GM21360 (cell line): Measurements from ENCODE around the gene PRLHR.

ENCODE experiments used
- ATAC-seq: cut with Tn5 transposase; IDR thresholded peaks from one replicate; pipeline ENCODE4 v1.9.1; 2021; ENCODE audit warnings: mild to moderate bottlenecking, moderate library complexity; ENCODE audit not compliant: unreplicated experiment

The PRLHR gene

DNA sequence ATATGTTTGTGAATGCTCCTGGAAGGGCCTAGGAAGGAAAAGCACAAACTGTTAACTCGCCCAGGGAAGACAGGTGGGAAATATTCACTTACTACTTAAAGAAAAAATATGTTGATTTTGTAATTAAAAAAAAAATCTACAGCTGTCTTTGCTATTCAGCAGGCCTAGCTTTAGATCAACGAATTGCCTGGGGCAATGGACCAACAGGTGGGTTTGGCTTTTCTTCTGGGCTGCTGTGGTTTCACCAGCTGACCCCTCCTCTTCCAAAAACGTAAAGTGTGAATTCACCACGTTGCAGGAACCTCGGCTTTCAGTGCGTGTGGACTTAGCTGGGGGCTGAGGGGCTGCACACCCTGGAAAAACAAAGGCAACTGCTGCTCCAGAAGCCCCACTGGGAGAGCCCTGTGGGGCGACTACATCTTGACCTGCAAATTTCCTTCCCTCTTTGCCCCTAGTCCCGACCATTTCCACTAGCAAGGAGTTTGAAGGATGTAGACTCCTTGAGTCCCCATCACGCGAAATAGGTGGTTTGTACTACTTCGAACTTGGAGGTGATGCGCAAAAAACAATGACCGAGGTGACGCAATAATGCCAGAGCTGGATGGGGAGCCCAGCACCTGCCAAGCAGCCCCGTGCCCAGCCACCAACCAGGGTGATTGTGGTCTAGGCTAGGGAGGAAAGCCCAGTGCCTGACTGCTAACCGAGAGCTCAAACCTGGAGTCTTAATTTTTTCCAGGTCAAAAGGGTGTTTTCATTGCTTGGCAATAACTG lies 7.4 kb downstream of the PRLHR start:
- no peak for ATAC-seq

DNA sequence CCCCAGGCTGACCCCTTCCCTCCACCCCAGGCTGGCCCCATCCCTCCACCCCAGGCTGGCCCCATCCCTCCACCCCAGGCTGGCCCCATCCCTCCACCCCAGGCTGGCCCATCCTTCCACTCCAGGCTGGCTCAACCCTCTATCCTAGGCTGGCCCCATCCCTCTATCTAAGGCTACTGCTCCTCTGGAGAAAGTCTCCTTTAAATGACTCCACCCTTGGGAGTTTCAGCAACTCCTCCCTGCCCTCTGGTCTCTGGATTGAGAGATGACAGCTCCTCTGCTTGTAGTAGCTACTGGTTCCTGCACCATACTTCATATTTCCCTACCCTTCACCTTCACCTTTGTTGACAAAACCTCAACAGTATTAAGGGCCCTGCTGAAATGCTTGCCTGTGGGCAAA lies 8.5 kb downstream of the PRLHR start:
- ATAC-seq = no peak

DNA sequence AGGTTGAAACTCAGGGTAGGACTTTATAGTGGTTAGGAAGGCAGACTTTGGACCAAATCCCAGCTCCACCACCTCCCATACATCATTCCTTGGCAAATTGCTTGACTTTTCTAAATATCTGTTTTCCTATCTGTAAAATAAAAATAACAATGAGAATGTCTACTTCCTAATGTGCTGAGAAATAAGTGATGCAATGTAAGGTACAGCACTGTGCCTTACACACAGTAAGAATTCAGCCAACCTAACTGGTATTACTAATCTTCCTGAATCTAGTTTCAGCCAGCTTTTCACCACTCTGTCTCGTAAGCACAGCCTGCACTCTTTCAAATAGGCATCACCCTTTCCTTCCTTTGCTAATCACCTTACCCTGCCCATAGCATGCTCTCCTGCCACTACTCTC lies 9.7 kb downstream of the PRLHR start:
- no peak for ATAC-seq

DNA sequence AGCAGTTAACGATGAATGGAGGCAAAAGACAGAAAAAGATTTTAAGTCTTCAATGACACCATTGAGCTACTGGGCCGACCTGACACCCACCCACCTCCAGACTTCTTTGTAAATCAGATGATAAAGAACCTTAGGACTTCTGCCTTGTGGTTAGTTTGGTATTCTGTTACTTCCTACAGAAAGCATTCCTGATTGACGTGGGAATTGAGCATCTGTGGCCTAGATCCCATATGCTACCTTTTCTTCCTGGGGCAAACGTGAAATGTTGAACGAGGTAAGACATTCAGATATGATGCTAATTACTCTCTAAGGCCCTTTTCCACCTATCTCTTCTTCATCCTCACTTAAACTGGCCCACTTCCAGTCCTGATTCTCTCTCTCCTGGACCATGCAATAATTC lies 10.2 kb downstream of the PRLHR start:
- no peak for ATAC-seq

DNA sequence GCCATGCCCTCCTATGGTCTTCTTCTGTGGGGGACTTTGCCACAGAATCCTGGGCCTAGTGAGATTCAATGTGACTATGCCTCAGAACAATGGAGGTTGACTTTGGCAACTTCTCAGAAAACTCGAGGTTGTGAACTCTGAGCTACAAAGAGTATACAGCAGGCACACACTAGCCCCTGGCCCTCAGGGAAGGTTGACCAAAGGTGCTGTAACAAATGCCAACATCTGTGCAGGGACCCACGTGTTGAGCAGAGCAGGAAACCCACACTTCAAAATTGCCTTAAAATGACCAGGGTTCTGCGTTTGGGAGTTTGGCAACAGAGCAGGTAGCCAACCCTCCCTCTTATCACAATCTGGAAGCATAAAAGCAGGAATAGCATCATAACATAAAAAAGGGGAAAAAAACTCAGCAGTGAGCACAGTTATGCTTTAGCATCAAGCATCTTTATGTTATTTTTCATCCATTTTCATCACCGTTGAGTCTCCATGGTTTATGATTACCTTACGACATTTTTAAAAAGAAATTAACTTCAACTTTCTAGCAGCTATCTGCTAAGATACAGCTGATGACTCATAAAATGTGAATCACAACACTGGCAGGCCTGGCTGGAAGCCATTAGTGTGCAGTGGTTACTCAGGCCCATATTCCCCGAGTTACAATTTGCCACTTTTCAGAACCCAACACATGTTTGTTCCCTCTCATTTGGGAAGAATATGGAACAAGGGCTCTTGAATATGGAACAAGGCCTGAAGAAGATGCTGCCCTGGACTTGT lies 11.1 kb downstream of the PRLHR start:
- ATAC-seq = no peak

DNA sequence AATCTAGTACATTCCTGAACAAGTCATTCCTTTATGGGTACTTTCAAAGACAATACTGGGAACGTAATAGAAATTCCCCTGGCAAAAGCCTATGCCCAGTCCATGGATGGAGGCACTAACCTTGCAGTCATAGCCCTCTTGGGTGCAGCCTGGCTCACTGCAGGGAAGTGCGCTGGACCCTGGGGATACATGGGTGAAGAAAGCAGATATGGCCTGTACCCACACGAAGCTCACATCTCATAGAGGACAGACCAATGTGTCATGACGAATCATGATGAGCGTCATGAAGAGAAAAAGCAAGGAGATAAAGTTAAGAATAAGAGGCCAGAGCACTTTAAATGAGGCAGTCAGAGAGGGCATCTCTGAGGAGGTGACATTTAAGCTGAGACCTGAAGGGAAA lies 11.8 kb downstream of the PRLHR start:
- ATAC-seq = no peak

DNA sequence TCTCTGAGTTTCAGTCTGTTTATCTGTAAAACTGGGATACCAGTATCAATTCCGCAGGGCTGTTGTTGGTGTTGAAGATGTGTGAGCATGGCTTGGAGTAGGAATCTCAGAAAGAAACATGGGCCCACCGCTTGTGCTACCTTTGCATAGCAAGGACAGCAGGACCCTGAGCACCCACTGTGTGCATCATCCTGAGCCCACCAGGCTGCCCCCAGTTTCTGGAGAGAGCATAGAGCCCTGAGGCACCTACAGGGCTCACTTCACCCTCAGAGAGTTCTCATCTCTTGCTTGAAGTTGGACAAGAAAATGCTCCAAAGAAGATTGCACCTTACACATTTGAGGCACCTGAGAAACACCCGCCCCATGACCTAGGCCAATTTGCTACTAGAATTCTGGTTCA lies 12.9 kb downstream of the PRLHR start:
- no peak for ATAC-seq

DNA sequence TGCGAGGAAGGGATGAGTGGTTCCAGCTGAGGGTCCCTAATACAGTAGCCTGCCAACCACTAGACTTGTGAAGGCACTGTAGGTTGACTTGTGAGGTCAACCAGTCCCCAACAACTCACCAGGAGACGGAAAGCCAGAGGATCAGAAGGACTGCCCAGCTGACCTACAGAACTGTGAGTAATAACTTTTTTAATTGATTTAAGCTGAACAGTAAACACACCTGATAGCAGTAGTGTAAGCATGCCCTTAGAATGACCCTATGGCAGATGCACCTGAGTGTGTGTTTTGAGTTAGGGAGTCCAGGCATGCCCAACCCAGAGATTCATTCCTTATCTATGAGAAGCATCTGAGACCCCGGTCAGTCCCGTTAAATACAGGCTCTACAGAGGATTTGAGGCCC lies 14.1 kb downstream of the PRLHR start:
- ATAC-seq = no peak

DNA sequence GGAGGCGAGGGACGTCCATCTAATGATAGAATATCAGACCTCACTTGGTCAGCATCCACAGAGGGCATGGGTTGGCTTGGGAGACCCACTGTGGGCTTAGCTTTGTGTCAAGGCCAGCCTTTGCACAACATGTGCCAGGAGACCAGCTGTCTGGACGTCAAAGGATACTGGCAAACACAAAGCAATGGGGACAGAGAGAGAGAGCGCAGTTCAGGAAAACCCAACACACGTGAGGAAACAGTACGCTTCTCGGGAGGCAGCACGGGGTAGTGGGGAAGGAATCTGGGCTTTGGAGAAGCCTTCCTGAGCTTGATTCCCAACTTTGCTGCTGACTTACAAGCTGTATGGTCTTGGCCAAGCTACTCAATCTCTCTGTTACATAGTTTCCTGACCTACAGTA lies 14.7 kb downstream of the PRLHR start:
- ATAC-seq = no peak

DNA sequence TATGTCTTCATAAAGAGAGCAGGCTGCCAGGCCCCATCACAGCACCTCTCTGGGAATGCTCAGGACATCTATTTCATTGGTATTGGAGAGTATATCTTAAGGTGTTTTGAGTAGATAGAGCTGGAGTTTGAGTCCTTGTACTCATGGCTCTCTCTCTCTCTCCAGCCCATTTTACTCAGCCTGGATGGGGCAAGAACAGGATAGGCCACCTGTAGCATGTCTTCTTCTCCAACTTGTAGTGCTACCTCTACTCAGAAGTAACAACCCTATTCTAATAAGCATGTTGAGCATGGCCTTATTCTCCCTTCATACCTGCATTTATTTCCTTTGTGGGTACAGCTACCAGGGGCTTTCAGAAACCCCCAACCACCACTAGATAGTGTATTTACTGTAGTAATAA lies 21.9 kb downstream of the PRLHR start:
- ATAC-seq = no peak

DNA sequence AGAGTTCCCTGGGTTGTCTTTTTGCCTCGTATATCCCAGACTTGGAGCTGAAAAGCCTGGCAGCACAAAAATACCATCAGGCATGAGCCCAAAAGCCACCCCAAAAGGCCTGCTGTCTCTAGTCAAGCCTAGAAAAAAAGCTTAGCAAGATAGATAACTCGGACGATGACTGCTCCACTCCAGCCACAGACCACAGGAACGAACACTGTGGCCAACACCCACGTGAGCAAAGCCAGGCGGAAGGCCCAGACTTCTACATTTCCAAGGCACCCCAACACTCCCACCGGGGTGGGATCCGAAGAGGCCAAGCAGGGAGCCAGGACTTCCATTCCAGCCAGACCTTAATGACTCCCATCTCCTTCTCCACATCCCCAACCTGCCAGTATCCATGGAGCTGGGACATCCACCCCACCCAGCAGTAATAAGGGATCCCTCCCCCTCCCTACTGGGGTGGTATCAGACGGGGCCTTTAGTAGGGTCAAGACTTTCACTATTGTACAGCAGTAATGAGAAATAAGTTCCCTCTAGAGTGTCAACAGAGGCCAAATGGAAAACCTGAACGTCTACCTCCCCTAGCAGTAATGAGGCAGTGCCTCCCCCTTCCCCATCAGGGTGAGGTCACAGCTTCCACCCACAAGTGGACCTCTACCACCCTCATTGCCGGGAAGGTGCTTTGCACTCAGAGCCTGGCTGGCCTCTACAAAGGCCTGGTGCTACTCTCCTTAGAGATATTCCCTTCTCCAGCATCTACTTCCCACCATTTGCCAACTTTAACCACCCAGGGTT lies 23.0 kb downstream of the PRLHR start:
- no peak for ATAC-seq

DNA sequence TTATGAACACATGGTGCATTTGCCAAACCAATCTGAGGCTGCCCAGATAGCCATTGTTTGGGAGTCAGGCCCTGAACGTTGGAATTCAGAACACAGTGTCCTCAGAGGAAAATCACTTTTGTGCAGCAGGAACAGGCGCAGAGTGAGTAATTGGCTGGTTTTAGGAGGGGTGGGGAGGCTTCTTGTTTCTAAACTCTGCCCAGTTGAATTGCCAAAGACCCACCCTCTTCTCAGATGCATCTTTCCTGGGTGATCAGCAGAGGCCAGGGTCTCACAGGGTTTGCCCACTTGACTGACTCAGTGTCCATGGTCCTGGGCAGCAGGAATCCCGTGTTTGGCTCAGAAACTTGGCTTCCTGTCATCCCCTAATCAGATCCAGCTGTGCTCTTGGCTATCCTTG lies 24.3 kb downstream of the PRLHR start:
- no peak for ATAC-seq

DNA sequence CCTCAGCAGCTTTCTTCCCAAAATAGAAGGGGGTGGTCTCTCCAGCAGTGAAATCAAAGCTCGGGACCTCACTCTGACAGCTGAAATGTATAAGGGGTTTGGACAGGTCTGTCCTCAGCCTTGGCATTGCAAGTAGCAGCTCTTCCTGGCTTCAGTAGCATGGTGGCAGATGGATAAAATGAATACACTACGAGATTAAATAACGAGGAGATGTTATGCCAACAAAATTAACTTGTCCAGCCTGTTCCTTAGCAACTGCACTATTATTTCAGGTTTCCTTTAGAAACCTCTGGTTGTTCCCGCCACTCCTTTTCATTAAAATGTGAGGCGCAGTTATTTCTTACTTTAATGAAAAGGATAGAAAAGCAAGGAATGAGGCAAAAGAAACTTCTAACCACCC lies 24.9 kb downstream of the PRLHR start:
- ATAC-seq = no peak

DNA sequence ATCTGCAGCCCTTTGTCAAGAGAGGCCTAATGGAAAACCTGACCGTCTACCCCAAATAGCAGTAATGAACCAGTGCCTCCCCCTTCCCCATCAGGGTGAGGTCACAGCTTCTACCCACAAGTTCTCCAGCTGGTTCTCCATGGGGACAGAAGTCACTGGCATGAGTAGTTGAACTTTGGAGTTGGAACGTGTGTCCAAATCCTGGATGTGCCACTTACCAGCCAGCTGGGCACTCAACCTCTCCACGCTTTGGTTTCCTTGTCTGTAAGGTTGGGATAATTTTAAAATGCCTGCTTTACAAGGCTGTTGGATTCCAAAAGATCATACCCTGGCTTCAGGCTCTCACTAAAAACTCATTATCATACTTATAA lies 25.6 kb downstream of the PRLHR start:
- no peak for ATAC-seq

DNA sequence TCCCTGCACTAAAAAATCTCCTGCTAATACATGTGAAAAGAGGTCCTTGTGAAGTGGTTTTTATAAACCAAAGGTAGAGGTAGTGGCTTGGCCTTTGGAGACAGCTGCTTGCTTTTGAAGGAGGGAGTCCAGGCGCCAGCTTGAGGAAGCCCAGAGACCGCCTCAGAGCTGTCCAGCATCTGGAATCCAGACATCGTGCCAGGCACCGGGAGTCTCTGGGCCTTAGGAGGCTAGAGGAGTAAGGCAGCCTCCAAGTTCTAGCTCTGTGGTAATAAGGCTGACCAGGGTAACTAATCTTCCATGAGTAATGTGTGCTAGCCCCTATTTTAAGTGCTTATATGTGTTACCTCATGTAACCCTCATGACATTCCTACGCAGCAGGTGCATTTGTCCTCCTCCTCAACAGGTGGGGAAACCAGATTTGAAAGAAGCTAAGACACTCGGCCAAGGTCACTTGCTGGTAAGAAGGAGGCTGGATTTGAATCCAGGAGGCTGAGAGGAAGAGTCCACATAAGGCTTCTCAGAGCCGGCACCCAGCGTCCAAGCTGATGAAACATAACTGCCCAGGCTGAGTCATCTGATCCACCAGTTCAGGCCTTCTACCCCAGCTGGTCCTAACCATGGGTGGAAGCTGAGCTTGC lies 26.1 kb downstream of the PRLHR start:
- no peak for ATAC-seq

DNA sequence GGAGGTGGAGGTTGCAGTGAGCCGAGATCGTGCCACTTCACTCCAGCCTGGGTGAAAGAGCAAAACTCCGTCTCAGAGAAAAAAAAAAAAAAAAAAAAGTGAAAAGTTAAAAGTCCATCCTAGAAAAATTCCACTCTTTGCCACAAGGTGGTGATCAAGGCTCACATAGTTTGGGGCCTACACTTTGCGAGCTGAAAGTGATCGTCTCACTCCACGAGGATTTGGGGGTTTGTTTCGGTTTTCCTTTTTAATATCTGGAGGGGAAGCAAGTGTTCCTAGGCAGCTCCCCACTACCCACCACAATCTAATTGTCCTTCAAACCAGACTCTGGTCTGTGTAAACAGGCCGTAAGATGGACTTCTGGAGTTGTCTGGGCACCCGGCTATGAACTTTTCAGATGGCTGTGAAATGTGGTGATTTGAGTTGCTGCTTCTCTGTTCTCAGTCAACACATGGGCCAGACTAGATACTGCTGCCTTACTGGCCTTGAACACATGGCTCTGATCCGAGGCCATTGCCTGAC lies 27.1 kb downstream of the PRLHR start:
- no peak for ATAC-seq

DNA sequence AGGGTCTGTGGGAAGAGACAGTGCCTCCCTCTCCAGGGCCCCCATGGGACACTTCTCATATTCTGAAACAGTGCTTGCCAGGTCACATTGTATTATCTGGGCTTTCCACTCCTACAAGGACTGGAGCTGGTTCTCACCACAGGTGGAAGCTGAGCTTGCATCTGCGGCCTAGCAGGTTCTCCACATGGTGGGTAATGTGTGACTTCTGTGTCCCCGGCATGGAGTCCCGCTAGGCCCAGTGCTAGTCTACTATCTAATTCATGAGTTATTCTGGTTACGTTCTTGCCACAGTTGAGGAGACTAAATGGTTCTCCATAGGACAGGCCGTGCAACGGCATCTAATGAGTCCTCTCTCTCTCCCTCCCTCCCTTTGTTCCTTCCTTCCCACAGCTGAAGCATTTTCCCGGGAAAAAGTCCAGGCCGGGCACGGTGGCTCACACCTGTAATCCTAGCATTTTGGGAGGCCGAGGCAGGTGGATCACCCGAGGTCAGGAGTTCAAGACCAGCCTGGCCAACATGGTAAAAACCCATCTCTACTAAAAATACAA lies 27.7 kb downstream of the PRLHR start:
- ATAC-seq = no peak

DNA sequence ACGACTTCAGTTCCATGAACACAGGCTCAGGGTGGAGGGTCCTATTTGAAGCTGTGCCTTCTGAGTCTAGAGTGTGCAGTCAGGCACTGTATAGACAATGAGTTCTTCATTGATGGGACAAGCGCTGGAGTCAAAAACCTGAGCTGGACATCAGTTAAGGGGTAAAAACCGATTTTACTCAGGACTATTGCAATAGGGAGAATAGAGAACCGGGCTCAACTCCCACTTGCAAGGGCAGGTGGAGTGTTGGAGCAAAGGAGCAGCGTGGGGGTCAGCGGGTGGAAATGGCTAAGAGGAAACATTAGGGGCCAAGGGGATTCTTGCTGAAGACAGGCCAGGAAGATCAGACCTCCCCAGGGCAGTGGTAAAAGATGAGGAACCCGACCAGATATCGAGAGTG lies 28.5 kb downstream of the PRLHR start:
- ATAC-seq = no peak

DNA sequence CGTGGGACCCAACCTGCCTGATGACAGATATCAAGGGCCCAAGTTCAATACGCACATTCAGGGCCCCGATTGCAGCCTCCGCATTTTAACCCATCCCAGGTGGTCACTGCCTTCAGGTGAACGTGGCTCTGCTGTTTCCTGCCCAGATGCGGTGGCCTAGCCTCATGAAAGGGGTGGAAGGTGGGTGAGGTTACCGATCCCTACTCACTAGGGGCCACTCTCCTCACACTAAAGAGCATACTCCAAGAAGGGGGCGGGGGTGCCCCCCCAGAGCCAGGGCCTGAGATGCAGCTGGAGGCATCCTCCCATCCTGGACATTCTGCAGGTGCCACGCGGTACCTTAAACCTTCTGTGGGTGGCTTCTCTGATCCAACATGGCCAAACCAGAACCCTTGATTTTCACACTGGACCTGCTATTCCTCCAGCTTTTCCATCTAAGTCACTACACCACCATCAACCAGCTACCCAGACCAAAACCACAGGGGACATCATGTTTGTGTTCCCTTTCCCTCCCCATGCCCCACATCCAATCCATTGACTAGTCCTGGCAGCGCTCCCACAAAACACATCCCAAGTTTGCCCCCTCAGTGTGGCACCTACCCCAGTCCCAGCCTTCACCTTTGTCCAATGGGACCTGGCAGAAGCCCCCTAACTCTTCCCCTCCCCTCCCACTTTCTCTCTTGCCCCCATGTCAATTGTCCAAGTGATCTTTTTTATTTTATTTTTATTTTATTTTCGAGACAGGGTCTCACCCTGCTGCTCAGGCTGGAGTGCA lies 30.0 kb downstream of the PRLHR start:
- ATAC-seq = no peak

DNA sequence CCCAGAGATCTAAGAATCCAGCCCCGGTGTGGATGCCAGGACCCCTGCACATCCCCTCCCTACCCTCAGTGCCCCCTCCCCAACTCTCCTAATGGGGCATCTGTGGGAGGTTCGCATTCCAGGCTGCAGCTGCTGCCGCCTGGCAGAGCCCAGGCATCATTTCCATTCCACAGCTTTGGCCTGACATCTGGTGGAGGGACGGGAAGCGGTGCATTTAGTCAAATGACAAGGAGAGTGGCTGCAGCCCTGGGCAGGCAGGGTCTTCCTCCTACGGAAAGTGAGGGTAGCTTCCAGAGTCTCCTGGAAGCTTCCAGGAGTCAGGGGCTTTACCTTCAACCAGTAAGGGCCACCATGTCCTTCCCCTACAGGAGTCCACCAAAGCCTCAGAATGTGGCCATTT lies 30.8 kb downstream of the PRLHR start:
- ATAC-seq = no peak
